RPMI7951 (cell line): ENCODE measurements around the gene FOXG1. TPM values are rescaled to one million over a fixed set of nuclear protein-coding genes. Genes with fewer than 3 reads are reported as not detected.

Source experiments
- DNase-seq: peaks from one replicate; pipeline ENCODE4 v3.0.0-alpha.2; 2012; ENCODE audit warnings: low read depth
- total RNA-seq: library from RNA; depleted of rRNA; stranded (reverse); fragments of >200 nt; shearing (Covaris generic); gene quantifications from 2 replicates; pipeline ENCODE4 v1.2.3, GENCODE V29; 2014

Gene FOXG1
- total RNA-seq, 1 experiment from 2014 or later, result not detected

- DNase-seq, result no peak
Observed at GRCh38 chr14:28776482-28777266, 10.1 kb downstream of the FOXG1 start.

GRCh38 chr14:28777471-28778137 is 11.0 kb downstream of the FOXG1 start:
- no peak for DNase-seq

- no peak for DNase-seq
Observed at GRCh38 chr14:28778138-28779117, 11.8 kb downstream of the FOXG1 start.

DNA sequence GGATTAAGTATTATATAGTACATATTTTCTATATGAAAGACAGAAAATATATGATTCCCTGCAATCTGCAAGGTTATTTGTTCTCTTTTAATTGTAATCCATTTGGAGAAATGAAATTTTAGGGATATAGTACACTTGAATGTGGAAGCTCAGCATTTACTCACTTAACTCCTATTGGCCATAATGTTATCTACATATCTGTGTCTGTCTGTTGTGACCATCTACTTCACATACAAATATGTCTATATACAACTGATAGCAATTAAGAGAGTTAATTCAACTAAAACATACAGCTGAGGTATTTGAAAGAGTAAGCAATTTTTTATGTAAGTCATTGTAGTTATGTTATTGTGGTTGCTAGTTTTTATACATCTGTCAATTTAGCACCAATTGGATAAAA is 12.9 kb downstream of the FOXG1 start:
- DNase-seq, result no peak

GRCh38 chr14:28780843-28781820 is 14.5 kb downstream of the FOXG1 start:
- no peak for DNase-seq

DNA sequence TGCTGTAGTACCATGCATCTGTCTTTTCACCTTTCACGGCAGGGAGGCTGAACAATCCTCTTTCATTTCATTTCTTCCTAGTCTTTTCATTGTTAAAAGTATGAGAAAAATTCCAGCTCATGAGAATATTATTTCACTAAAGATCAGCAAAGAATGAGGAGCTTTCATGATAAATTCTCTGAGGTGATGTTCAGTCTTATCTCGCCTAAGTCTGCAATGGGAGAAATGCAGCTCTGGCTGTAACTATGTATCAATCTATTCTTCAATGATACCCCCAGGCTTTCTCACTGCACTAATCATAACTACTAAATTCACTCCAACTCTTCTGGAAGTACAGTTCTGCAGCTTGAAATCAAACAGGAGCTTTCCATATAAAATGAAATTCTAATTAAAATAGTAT is 15.7 kb downstream of the FOXG1 start:
- DNase-seq, result no peak

DNA sequence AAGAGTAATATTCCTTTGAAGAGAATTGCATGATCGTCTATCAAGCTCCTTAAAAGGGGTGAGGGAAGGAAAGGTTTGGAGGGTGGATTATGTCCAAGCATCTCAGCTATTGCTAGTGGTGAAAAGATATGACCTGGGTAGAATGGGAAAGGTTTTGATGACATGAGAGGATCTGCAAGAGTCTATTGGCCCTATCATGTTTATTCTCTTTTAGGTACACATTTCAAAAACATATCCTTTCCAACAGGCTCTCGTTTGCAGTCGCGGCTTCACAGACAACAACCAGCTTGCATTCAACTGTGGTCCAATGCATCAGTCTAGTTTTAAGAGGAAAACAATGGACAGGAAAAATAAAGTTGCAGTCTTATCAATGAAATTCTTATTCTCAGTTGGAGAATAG is 17.1 kb downstream of the FOXG1 start:
- DNase-seq, result no peak

- DNase-seq, result no peak
Observed at GRCh38 chr14:28784096-28785048, 17.8 kb downstream of the FOXG1 start.

- peak; percentile 25 for DNase-seq
Observed at GRCh38 chr14:28785096-28785952, 18.7 kb downstream of the FOXG1 start.

DNA sequence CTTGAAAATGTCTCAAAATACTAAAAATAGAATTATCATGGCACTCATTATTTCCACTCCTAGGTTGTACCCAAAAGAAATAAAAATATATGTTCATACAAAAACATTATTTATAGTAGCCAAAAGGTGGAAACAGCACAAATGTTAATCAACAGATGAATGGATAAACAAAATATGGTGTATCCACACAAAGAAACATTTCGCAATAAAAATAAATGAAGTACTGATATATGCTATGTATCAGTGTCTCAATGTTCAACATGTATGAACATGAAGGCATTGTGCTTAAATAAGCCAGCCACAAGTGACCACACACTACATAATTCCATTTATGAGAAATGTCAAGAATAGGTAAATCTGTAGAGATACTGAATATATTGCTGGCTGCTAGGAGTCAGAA is 40.9 kb downstream of the FOXG1 start:
- no peak for DNase-seq

GRCh38 chr14:28813810-28814209 is 47.2 kb downstream of the FOXG1 start:
- peak; percentile 0 for DNase-seq
